Body of pancreas (tissue), 4 donors: ENCODE measurements around the gene EGFL7.

Source experiments
- CTCF ChIP-seq, 7 experiments: fragments of 450-650 bp in 4 of 7; fragments of 200-600 bp in 3 of 7; sonication (generic) in 3 of 7; IDR thresholded peaks; one replicate each; pipeline ENCODE4 v1.5.1; 2016 to 2019; ENCODE audit warnings: antibody characterized with exemption in 7 of 7
- POLR2A ChIP-seq, 3 donors: fragments of 450-650 bp; IDR thresholded peaks; one replicate each; pipeline ENCODE4 v1.6.1; 2016; ENCODE audit warnings: antibody characterized with exemption in 3 of 3, mild to moderate bottlenecking in 2 of 3

- TF ChIP-seq CTCF (IDR thresholded peaks at IDR 0.05) (no peak), POLR2A (IDR thresholded peaks at IDR 0.05) (no peak)
Measured at GRCh38 chr9:136624184-136624951, 38.3 kb upstream of the EGFL7 start.
